GM12878 (cell line): ENCODE results near the gene CARD11. TPM values are rescaled to one million over a fixed set of nuclear protein-coding genes. Genes with fewer than 3 reads are reported as not detected.

Source experiments
- ATAC-seq: fragments of 200-7000 bp; cut with Tn5 transposase; 3 replicates; pipeline ENCODE4 v1.9.1; 2020; ENCODE audit warnings: mild to moderate bottlenecking, moderate library complexity
- BruUV-seq: library from RNA; stranded (reverse); fragments of 400-500 nt; replicated peaks from 2 replicates; lab custom pipeline; 2021; lab: Mats Ljungman, UMichigan
- CTCF ChIA-PET: fragments of 300-600 bp; sonication (Branson Sonifier 250); formaldehyde crosslinking; extraction: SDS; loops from one replicate; lab custom pipeline; 2021; ENCODE audit warnings: inconsistent platforms; lab: Yijun Ruan, JAX
- POLR2A ChIA-PET: fragments of 350-600 bp; formaldehyde crosslinking; extraction: SDS; loops from one replicate; lab custom pipeline; 2021; ENCODE audit warnings: inconsistent platforms; lab: Charles Lee
- RAD21 ChIA-PET: fragments of 300-600 bp; sonication (Branson Sonifier 250); formaldehyde crosslinking; loops from one replicate; lab custom pipeline; 2023; ENCODE audit warnings: antibody characterized with exemption; ENCODE audit not compliant: unreplicated experiment; lab: Charles Lee
- SMC1A ChIA-PET: fragments of 300-600 bp; sonication (Branson Sonifier 250); formaldehyde crosslinking; loops from one replicate; lab custom pipeline; 2023; ENCODE audit not compliant: unreplicated experiment, uncharacterized antibody; lab: Charles Lee
- DNase-seq: peaks from one replicate; pipeline ENCODE4 v3.0.0-alpha.2; 2011; ENCODE audit warnings: low read depth, low spot score
- FAIRE-seq: peaks from 3 replicates; lab custom pipeline; 2011; peaks lifted over from hg19 to GRCh38; lab: Jason Lieb, UNC
- H2AFZ ChIP-seq: 2 replicates; pipeline ENCODE4 v1.6.0; 2011; ENCODE audit warnings: low read depth, low read length, control low read depth; ENCODE audit not compliant: control insufficient read depth
- H3K27ac ChIP-seq: 2 replicates; pipeline ENCODE4 v1.5.1; 2011; ENCODE audit warnings: control low read depth; ENCODE audit not compliant: control insufficient read depth, insufficient read depth
- H3K27me3 ChIP-seq, 2 experiments: replicated peaks in 1 of 2; 2 replicates each; pipeline versions ENCODE4 v1.6.0 to v1.6.1; 2011; ENCODE audit warnings: low read length in 1 of 2; ENCODE audit not compliant: control insufficient read depth in 2 of 2, insufficient read depth in 2 of 2
- H3K36me3 ChIP-seq, 2 experiments: 2 replicates each; pipeline ENCODE4 v1.5.1; 2011; ENCODE audit warnings: low read length in 1 of 2; ENCODE audit not compliant: control insufficient read depth in 2 of 2, insufficient read depth in 2 of 2
- H3K4me1 ChIP-seq: 2 replicates; pipeline ENCODE4 v1.6.1; 2011; ENCODE audit warnings: mild to moderate bottlenecking, low read length, moderate library complexity, mixed read lengths; ENCODE audit not compliant: control insufficient read depth, insufficient read depth
- H3K4me2 ChIP-seq: 2 replicates; pipeline ENCODE4 v1.6.0; 2011; ENCODE audit warnings: control low read depth; ENCODE audit not compliant: control insufficient read depth, insufficient read depth
- H3K4me3 ChIP-seq: fragments of 200-600 bp; sonication (generic); 2 replicates; pipeline ENCODE4 v1.5.1; 2016
- H3K79me2 ChIP-seq: 2 replicates; pipeline ENCODE4 v1.6.0; 2011; ENCODE audit warnings: low read length; ENCODE audit not compliant: control insufficient read depth, insufficient read depth
- H3K9ac ChIP-seq: 2 replicates; pipeline ENCODE4 v1.8.0; 2011; ENCODE audit warnings: low read length, control low read depth, mixed read lengths; ENCODE audit not compliant: control insufficient read depth, insufficient read depth
- H3K9me3 ChIP-seq: replicated peaks from 3 replicates; pipeline ENCODE4 v1.5.1; 2011; ENCODE audit warnings: mild to moderate bottlenecking, low read length; ENCODE audit not compliant: control insufficient read depth, insufficient read depth
- H4K20me1 ChIP-seq: 2 replicates; pipeline ENCODE4 v1.6.0; 2011; ENCODE audit not compliant: control insufficient read depth, insufficient read depth
- CEBPB ChIP-seq, 2 experiments: fragments of 150-350 bp in 1 of 2; IDR thresholded peaks; 2 replicates each; pipeline ENCODE4 v1.6.1; 2012 to 2014; ENCODE audit warnings: low read depth in 2 of 2, low read length in 2 of 2, borderline replicate concordance in 1 of 2, inconsistent platforms in 1 of 2
- ETV6 ChIP-seq, 2 experiments: fragments of 450-650 bp in 1 of 2; IDR thresholded peaks in 1 of 2; conservative IDR thresholded peaks in 1 of 2; 2 replicates each; pipeline ENCODE4 v1.6.1; 2014; ENCODE audit warnings: antibody characterized with exemption in 1 of 2, borderline replicate concordance in 1 of 2, low read depth in 1 of 2, mild to moderate bottlenecking in 1 of 2, moderate library complexity in 1 of 2
- HCFC1 ChIP-seq: fragments of 150-350 bp; IDR thresholded peaks from 2 replicates; pipeline ENCODE4 v1.6.1; 2014; ENCODE audit warnings: low read length
- HDAC6 ChIP-seq: fragments of 200-600 bp; sonication (generic); IDR thresholded peaks from one replicate; pipeline ENCODE4 v1.8.0; 2017; ENCODE audit warnings: antibody characterized with exemption; ENCODE audit not compliant: unreplicated experiment
- IKZF2 ChIP-seq, 2 experiments: fragments of 450-650 bp; IDR thresholded peaks; 2 replicates each; pipeline ENCODE4 v1.6.1; 2017; ENCODE audit warnings: mild to moderate bottlenecking in 2 of 2, moderate library complexity in 2 of 2
- PAX8 ChIP-seq: fragments of 450-650 bp; IDR thresholded peaks from 2 replicates; pipeline ENCODE4 v1.6.1; 2017; ENCODE audit warnings: mild to moderate bottlenecking, moderate library complexity
- SRF ChIP-seq, 2 experiments: IDR thresholded peaks; 2 replicates each; pipeline ENCODE4 v1.6.1; 2011; ENCODE audit warnings: low read depth in 2 of 2, low read length in 2 of 2, mild to moderate bottlenecking in 1 of 2, moderate library complexity in 1 of 2
- STAT1 ChIP-seq: fragments of 450-650 bp; conservative IDR thresholded peaks from 2 replicates; pipeline ENCODE4 v1.6.1; 2014; ENCODE audit warnings: antibody characterized with exemption, mild to moderate bottlenecking
- TCF12 ChIP-seq: IDR thresholded peaks from 2 replicates; pipeline ENCODE4 v1.6.1; 2011; ENCODE audit warnings: low read depth, mild to moderate bottlenecking, low read length
- TCF7 ChIP-seq: IDR thresholded peaks from 2 replicates; pipeline ENCODE4 v1.6.1; 2014; ENCODE audit warnings: antibody characterized with exemption, borderline replicate concordance
- ZZZ3 ChIP-seq: IDR thresholded peaks from 2 replicates; pipeline ENCODE4 v1.6.1; 2011; ENCODE audit warnings: low read depth; ENCODE audit not compliant: control insufficient read depth, insufficient read length
- WGBS: methylation state at CpG from one replicate; pipeline ENCODE4 v1.1.6; 2016; ENCODE audit warnings: low lambda C conversion rate; ENCODE audit not compliant: insufficient replicate concordance, insufficient coverage; ENCODE audit errors: missing lambda C conversion rate; 5-methylcytosine and 5-hydroxymethylcytosine counted together
- in situ Hi-C: fragments of 300-500 bp; cut with MboI; formaldehyde crosslinking; loops from 9 replicates; pipeline ENCODE4 v1.14.3; 2018; ENCODE audit warnings: mixed read lengths
- intact Hi-C: fragments of 100-400 bp; cut with micrococcal nuclease; formaldehyde crosslinking; loops from one replicate; pipeline ENCODE4 v1.14.2; 2022; ENCODE audit not compliant: unreplicated experiment
- polyA plus RNA-seq, 11 experiments: library from polyadenylated mRNA; depleted of rRNA in 4 of 11; unstranded in 6 of 11; stranded (reverse) in 5 of 11; fragments of >200 nt; fragmentation: Nextera tagmentation in 4 of 11; fragmentation: Illumina TruSeq in 1 of 11; extraction: Ambion mirVana in 4 of 11; extraction: Trizol in 1 of 11; gene quantifications; 1 replicate in 1 of 11; 2 replicates in 10 of 11; pipeline versions ENCODE4 v1.2.1 to v1.2.3, GENCODE V29; 2011 to 2016; ENCODE audit warnings: inconsistent platforms in 2 of 11, missing spikeins in 2 of 11, low read depth in 1 of 11
- total RNA-seq, 4 experiments: library from RNA; depleted of rRNA in 3 of 4; stranded (reverse); fragments of >200 nt in 3 of 4; fragmentation: Illumina TruSeq in 1 of 4; extraction: Trizol in 1 of 4; gene quantifications; 2 replicates each; pipeline versions ENCODE4 v1.2.1 to v1.2.3, GENCODE V29; 2013 to 2021
- TF ChIP-seq, protein P1 (sequence below): IDR thresholded peaks from 2 replicates; pipeline ENCODE4 v1.6.1; 2011; ENCODE audit warnings: mild to moderate bottlenecking, low read depth, low read length, moderate library complexity; ENCODE audit not compliant: insufficient replicate concordance

Gene CARD11
- total and polyA plus RNA-seq, 10 of the 15 experiments (the other 5 are each of a cell fraction or from before 2014, with no cell fraction given) = 0.27 to 72.0 (median 28.4) TPM

GRCh38 chr7:2944739-2945138, 98.9 kb downstream of the CARD11 start:
- Histone ChIP-seq H3K4me2 (no peak overlapping the region), H4K20me1 (no peaks in the 10 kb centered on the region), H3K4me1 (no peaks in the 10 kb centered on the region), H3K4me3 (no peak overlapping the region), H2AFZ (no peak overlapping the region), H3K9me3 (no peaks in the 10 kb centered on the region), H3K79me2 (no peaks in the 10 kb centered on the region), H3K9ac (no peak overlapping the region), H3K27me3 (no peaks in the 10 kb centered on the region), H3K27ac (no peak overlapping the region), H3K36me3 (peaks cover 5 to 19% of the 10 kb centered on the region in 2 experiments)
- DNase-seq (no peak), FAIRE-seq (no peak), ATAC-seq (no peak)
- no peak for TF ChIP-seq TCF7
- no peak for TF ChIP-seq SRF (IDR thresholded peaks at IDR 0.05; ENCODE audit: low read depth in 2 of 2, low read length in 2 of 2)
- no peak for TF ChIP-seq IKZF2 (IDR thresholded peaks at IDR 0.05)
- BruUV-seq = no TSS peak
- POLR2A ChIA-PET = no interaction called here
- CTCF ChIA-PET = interaction anchor here (1.0 kb wide), 1 partner anchor 34 kb away, joined by 4 read pairs; no protein-coding TSS in a partner anchor
- 95% methylated on average over 5 of the region's 5 CpGs for WGBS
- in situ Hi-C loops = no loop called here
- intact Hi-C loops = no loop called here
- RAD21 ChIA-PET = no interaction called here
- SMC1A ChIA-PET = no interaction called here

GRCh38 chr7:2943851-2944601, 99.6 kb downstream of the CARD11 start:
- H3K4me3 ChIP-seq = no peak overlapping the region
- ChIA-PET RAD21 (no interaction called here), POLR2A (no interaction called here), CTCF (interaction anchor here (1.0 kb wide), 1 partner anchor 35 kb away, joined by 4 read pairs; no protein-coding TSS in a partner anchor)
- peaks cover 5 to 19% of the 10 kb centered on the region in 2 experiments for H3K36me3 ChIP-seq
- H3K9ac ChIP-seq = no peak overlapping the region
- H3K27me3 ChIP-seq = no peaks in the 10 kb centered on the region
- DNase-seq = no peak
- no peaks in the 10 kb centered on the region for H3K9me3 ChIP-seq
- TF ChIP-seq HCFC1 (no peak), IKZF2 (IDR thresholded peaks at IDR 0.05) (no peak), STAT1 (no peak), PAX8 (no peak), TCF12 (no peak), ZZZ3 (no peak), ETV6 (conservative IDR thresholded peaks at IDR 0.05 in 1 of 2, IDR thresholded peaks at IDR 0.05 in 1 of 2; ENCODE audit: borderline replicate concordance in 1 of 2, low read depth in 1 of 2) (no peak), HDAC6 (no peak), CEBPB (IDR thresholded peaks at IDR 0.05; ENCODE audit: borderline replicate concordance in 1 of 2, low read depth in 2 of 2, low read length in 2 of 2) (no peak)
- TF ChIP-seq, protein P1, sequence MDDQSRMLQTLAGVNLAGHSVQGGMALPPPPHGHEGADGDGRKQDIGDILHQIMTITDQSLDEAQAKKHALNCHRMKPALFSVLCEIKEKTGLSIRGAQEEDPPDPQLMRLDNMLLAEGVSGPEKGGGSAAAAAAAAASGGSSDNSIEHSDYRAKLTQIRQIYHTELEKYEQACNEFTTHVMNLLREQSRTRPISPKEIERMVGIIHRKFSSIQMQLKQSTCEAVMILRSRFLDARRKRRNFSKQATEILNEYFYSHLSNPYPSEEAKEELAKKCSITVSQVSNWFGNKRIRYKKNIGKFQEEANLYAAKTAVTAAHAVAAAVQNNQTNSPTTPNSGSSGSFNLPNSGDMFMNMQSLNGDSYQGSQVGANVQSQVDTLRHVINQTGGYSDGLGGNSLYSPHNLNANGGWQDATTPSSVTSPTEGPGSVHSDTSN = no peak
- TF ChIP-seq, all 136 proteins: peak for 0
- Histone ChIP-seq H3K4me2 (no peak overlapping the region), H3K79me2 (no peaks in the 10 kb centered on the region), H3K4me1 (no peaks in the 10 kb centered on the region), H4K20me1 (no peaks in the 10 kb centered on the region), H3K27ac (no peak overlapping the region), H2AFZ (no peak overlapping the region)
- 96% methylated on average over 35 of the region's 35 CpGs for WGBS
- SMC1A ChIA-PET = no interaction called here
- BruUV-seq = no TSS peak
- in situ Hi-C loops (no loop called here), intact Hi-C loops (no loop called here)
- no peak for ATAC-seq
- no peak for FAIRE-seq
